IMR-90 (cell line): ENCODE measurements around the gene ALCAM.

ENCODE experiments used
- BHLHE40 ChIP-seq: fragments of 150-350 bp; IDR thresholded peaks from 2 replicates; pipeline ENCODE4 v1.6.1; 2016; ENCODE audit warnings: mild to moderate bottlenecking, low read depth, low read length
- CHD1 ChIP-seq: IDR thresholded peaks from 2 replicates; pipeline ENCODE4 v1.6.1; 2012; ENCODE audit warnings: low read depth, low read length, improper control_type of control experiment
- FOS ChIP-seq: fragments of 150-350 bp; IDR thresholded peaks from 2 replicates; pipeline ENCODE4 v1.6.1; 2016; ENCODE audit warnings: low read depth, low read length
- MAFK ChIP-seq: IDR thresholded peaks from 2 replicates; pipeline ENCODE4 v1.6.1; 2012; ENCODE audit warnings: low read depth, low read length, improper control_type of control experiment
- MXI1 ChIP-seq: IDR thresholded peaks from 2 replicates; pipeline ENCODE4 v1.6.1; 2012; ENCODE audit warnings: low read depth, mild to moderate bottlenecking, low read length, moderate library complexity, borderline replicate concordance
- NFE2L2 ChIP-seq: fragments of 150-350 bp; IDR thresholded peaks from 2 replicates; pipeline ENCODE4 v1.6.1; 2016; ENCODE audit warnings: low read depth, mild to moderate bottlenecking, low read length
- POLR2A ChIP-seq: IDR thresholded peaks from 2 replicates; pipeline ENCODE4 v1.6.1; 2012; ENCODE audit warnings: mild to moderate bottlenecking, low read depth, low read length
- RAD21 ChIP-seq: IDR thresholded peaks from 2 replicates; pipeline ENCODE4 v1.6.1; 2012; ENCODE audit warnings: low read length, improper control_type of control experiment
- RCOR1 ChIP-seq: IDR thresholded peaks from 2 replicates; pipeline ENCODE4 v1.6.1; 2012; ENCODE audit warnings: mild to moderate bottlenecking, low read length, improper control_type of control experiment; ENCODE audit not compliant: insufficient replicate concordance
- RFX5 ChIP-seq: IDR thresholded peaks from 2 replicates; pipeline ENCODE4 v1.8.0; 2012; ENCODE audit warnings: low read depth, mild to moderate bottlenecking, low read length, moderate library complexity
- TF ChIP-seq, protein P1 (sequence below): conservative IDR thresholded peaks from 2 replicates; pipeline ENCODE4 v1.5.1; 2012; ENCODE audit warnings: mild to moderate bottlenecking, low read depth, low read length, improper control_type of control experiment
- TF ChIP-seq, protein P2 (sequence below): fragments of 150-350 bp; IDR thresholded peaks from 2 replicates; pipeline ENCODE4 v1.6.1; 2016; ENCODE audit warnings: low read depth, mild to moderate bottlenecking, low read length, moderate library complexity, borderline replicate concordance
- TF ChIP-seq, protein P3 (sequence below): fragments of 150-350 bp; IDR thresholded peaks from 2 replicates; pipeline ENCODE4 v1.6.1; 2017; ENCODE audit warnings: mild to moderate bottlenecking, antibody characterized with exemption, low read length, low read depth

GRCh38 chr3:105584003-105584790 lies 217.5 kb downstream of the ALCAM start:
- TF ChIP-seq, protein P1, sequence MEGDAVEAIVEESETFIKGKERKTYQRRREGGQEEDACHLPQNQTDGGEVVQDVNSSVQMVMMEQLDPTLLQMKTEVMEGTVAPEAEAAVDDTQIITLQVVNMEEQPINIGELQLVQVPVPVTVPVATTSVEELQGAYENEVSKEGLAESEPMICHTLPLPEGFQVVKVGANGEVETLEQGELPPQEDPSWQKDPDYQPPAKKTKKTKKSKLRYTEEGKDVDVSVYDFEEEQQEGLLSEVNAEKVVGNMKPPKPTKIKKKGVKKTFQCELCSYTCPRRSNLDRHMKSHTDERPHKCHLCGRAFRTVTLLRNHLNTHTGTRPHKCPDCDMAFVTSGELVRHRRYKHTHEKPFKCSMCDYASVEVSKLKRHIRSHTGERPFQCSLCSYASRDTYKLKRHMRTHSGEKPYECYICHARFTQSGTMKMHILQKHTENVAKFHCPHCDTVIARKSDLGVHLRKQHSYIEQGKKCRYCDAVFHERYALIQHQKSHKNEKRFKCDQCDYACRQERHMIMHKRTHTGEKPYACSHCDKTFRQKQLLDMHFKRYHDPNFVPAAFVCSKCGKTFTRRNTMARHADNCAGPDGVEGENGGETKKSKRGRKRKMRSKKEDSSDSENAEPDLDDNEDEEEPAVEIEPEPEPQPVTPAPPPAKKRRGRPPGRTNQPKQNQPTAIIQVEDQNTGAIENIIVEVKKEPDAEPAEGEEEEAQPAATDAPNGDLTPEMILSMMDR: no peak
- TF ChIP-seq MXI1 (no peak), POLR2A (no peak), FOS (no peak), CHD1 (no peak), RFX5 (no peak), RAD21 (no peak), BHLHE40 (no peak), RCOR1 (no peak), MAFK (no peak), NFE2L2 (no peak)
- TF ChIP-seq, protein P2, sequence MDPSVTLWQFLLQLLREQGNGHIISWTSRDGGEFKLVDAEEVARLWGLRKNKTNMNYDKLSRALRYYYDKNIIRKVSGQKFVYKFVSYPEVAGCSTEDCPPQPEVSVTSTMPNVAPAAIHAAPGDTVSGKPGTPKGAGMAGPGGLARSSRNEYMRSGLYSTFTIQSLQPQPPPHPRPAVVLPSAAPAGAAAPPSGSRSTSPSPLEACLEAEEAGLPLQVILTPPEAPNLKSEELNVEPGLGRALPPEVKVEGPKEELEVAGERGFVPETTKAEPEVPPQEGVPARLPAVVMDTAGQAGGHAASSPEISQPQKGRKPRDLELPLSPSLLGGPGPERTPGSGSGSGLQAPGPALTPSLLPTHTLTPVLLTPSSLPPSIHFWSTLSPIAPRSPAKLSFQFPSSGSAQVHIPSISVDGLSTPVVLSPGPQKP: no peak
- TF ChIP-seq, protein P3, sequence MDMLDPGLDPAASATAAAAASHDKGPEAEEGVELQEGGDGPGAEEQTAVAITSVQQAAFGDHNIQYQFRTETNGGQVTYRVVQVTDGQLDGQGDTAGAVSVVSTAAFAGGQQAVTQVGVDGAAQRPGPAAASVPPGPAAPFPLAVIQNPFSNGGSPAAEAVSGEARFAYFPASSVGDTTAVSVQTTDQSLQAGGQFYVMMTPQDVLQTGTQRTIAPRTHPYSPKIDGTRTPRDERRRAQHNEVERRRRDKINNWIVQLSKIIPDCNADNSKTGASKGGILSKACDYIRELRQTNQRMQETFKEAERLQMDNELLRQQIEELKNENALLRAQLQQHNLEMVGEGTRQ: no peak
